Measurements from ENCODE around the gene IDH3B. TPM values are rescaled to one million over a fixed set of nuclear protein-coding genes. Genes with fewer than 3 reads are reported as not detected.

IDH3B gene
- total RNA-seq, 4 donors from 2014 or later, result 126 to 161 (median 141) TPM

- TF ChIP-seq CTCF (IDR thresholded peaks at IDR 0.05) (no peak), POLR2A (IDR thresholded peaks at IDR 0.05) (no peak)
- Histone ChIP-seq H3K4me1 (peaks cover 2 to 12% of the 10 kb centered on the region in 2 donors), H3K27ac (no peak overlapping the region), H3K9me3 (no peaks in the 10 kb centered on the region), H3K4me3 (replicated peaks in 1 of 3) (no peak overlapping the region), H3K27me3 (no peaks in the 10 kb centered on the region), H3K36me3 (peaks cover 67 to 73% of the 10 kb centered on the region in 2 donors)
- WGBS, 2 donors, result 86 to 88% methylated on average over 13 of the region's 13 CpGs
- intact Hi-C loops (cut with DNase I), result no loop called here
- no peak for DNase-seq
Observed at GRCh38 chr20:2658414-2659354, 5.3 kb downstream of the IDH3B start.

GRCh38 chr20:2657674-2658073 is 6.3 kb downstream of the IDH3B start:
- intact Hi-C loops (cut with DNase I), result no loop called here
- Histone ChIP-seq H3K9me3 (no peaks in the 10 kb centered on the region), H3K4me1 (peaks cover 9 to 10% of the 10 kb centered on the region in 2 donors), H3K27ac (no peak overlapping the region), H3K36me3 (peaks cover 67 to 73% of the 10 kb centered on the region in 2 donors), H3K4me3 (replicated peaks in 1 of 3) (no peak overlapping the region), H3K27me3 (no peaks in the 10 kb centered on the region)
- TF ChIP-seq CTCF (IDR thresholded peaks at IDR 0.05), result no peak
- TF ChIP-seq POLR2A (IDR thresholded peaks at IDR 0.05), result no peak
- DNase-seq, result no peak
- WGBS, 2 donors, result 82 to 87% methylated on average over 5 of the region's 5 CpGs

GRCh38 chr20:2657241-2657640 is 6.8 kb downstream of the IDH3B start:
- peaks cover 67 to 73% of the 10 kb centered on the region in 2 donors for H3K36me3 ChIP-seq
- peaks cover 9 to 10% of the 10 kb centered on the region in 2 donors for H3K4me1 ChIP-seq
- WGBS, 2 donors, result 69 to 80% methylated on average over 5 of the region's 5 CpGs
- no peaks in the 10 kb centered on the region for H3K27me3 ChIP-seq
- TF ChIP-seq POLR2A (IDR thresholded peaks at IDR 0.05) (no peak), CTCF (IDR thresholded peaks at IDR 0.05) (no peak)
- no peak overlapping the region for H3K4me3 ChIP-seq (replicated peaks in 1 of 3)
- H3K9me3 ChIP-seq, result no peaks in the 10 kb centered on the region
- intact Hi-C loops (cut with DNase I), result no loop called here
- H3K27ac ChIP-seq, result no peak overlapping the region
- DNase-seq, result no peak

- Histone ChIP-seq H3K27me3 (no peaks in the 10 kb centered on the region), H3K36me3 (peaks cover 67 to 73% of the 10 kb centered on the region in 2 donors), H3K9me3 (no peaks in the 10 kb centered on the region), H3K27ac (no peak overlapping the region), H3K4me1 (peaks cover 9 to 10% of the 10 kb centered on the region in 2 donors), H3K4me3 (replicated peaks in 1 of 3) (no peak overlapping the region)
- intact Hi-C loops (cut with DNase I), result no loop called here
- no peak for TF ChIP-seq POLR2A (IDR thresholded peaks at IDR 0.05)
- TF ChIP-seq CTCF (IDR thresholded peaks at IDR 0.05), result no peak
- WGBS, 2 donors, result 93% methylated on average over 12 of the region's 12 CpGs
- DNase-seq, result no peak
Observed at GRCh38 chr20:2656471-2657117, 7.4 kb downstream of the IDH3B start.
